Fibroblast of pulmonary artery (primary cell): ENCODE data around the gene GAMT.

ENCODE experiments used
- DNase-seq: peaks from one replicate; pipeline ENCODE4 v3.0.0-alpha.2; 2010; ENCODE audit warnings: low read depth
- H3K4me3 ChIP-seq: replicated peaks from 2 replicates; pipeline ENCODE4 v1.5.1; 2011; ENCODE audit warnings: low read depth, mild to moderate bottlenecking, control low read depth, low read length, moderate library complexity
- CTCF ChIP-seq: IDR thresholded peaks from 2 replicates; pipeline ENCODE4 v1.5.1; 2011; ENCODE audit warnings: mild to moderate bottlenecking, control low read depth, low read length, inconsistent platforms; ENCODE audit errors: missing control alignments

Gene GAMT

GRCh38 chr19:1369214-1369805 is 32.0 kb downstream of the GAMT start:
- no peak overlapping the region for H3K4me3 ChIP-seq
- TF ChIP-seq CTCF, result no peak
- DNase-seq, result no peak

GRCh38 chr19:1366899-1367870 is 34.2 kb downstream of the GAMT start:
- no peak for DNase-seq
- TF ChIP-seq CTCF, result no peak
- H3K4me3 ChIP-seq, result no peak overlapping the region

GRCh38 chr19:1366296-1366695 is 35.0 kb downstream of the GAMT start:
- no peak for DNase-seq
- TF ChIP-seq CTCF, result no peak
- no peak overlapping the region for H3K4me3 ChIP-seq

- no peak for DNase-seq
Observed at GRCh38 chr19:1365319-1366269, 35.7 kb downstream of the GAMT start.

GRCh38 chr19:1364070-1364704 is 37.2 kb downstream of the GAMT start:
- TF ChIP-seq CTCF, result peak; percentile 21
- DNase-seq, result no peak
- no peak overlapping the region for H3K4me3 ChIP-seq

More at GRCh38 chr19:1365319-1366269, 35.7 kb downstream of the GAMT start:
- TF ChIP-seq CTCF, result no peak
- no peak overlapping the region for H3K4me3 ChIP-seq

- H3K4me3 ChIP-seq, result no peak overlapping the region
- DNase-seq, result no peak
- TF ChIP-seq CTCF, result no peak
Observed at GRCh38 chr19:1363599-1363998, 37.7 kb downstream of the GAMT start.
